ENCODE data around the gene ACO2. TPM values are rescaled to one million over a fixed set of nuclear protein-coding genes. Genes with fewer than 3 reads are reported as not detected.

The ACO2 gene
- total and polyA plus RNA-seq, 5 donors from 2014 or later = 64.3 to 87.5 (median 67.4) TPM

GRCh38 chr22:41504397-41504796, 35.5 kb downstream of the ACO2 start:
- DNase-seq (no peak), ATAC-seq (ENCODE audit: low read depth in 2 of 2) (no peak)
- peaks cover 19% of the 10 kb centered on the region for H3K36me3 Mint-ChIP-seq
- H3K9me3 Mint-ChIP-seq = peaks cover 0 to 2% (median 0%) of the 10 kb centered on the region in 7 donors
- H3K27ac Mint-ChIP-seq = no peak overlapping the region
- H3K36me3 ChIP-seq (ENCODE audit: control insufficient read depth, insufficient read depth, low read length) = peaks cover 50% of the 10 kb centered on the region
- no peak overlapping the region for H3K4me3 Mint-ChIP-seq
- H3K4me3 ChIP-seq (ENCODE audit: low read depth, low read length) = no peak overlapping the region
- H3K27me3 ChIP-seq (ENCODE audit: control insufficient read depth, insufficient read depth, low read length) = no peaks in the 10 kb centered on the region
- no peaks in the 10 kb centered on the region for H3K9me3 ChIP-seq (ENCODE audit: control insufficient read depth in 2 of 2, low read length in 2 of 2)
- peaks cover 0 to 6% (median 1%) of the 10 kb centered on the region in 4 donors for H3K4me1 Mint-ChIP-seq
- no peak overlapping the region for H3K27ac ChIP-seq (ENCODE audit: insufficient read depth, low read length, poor library complexity, severe bottlenecking)
- H3K27me3 Mint-ChIP-seq = no peaks in the 10 kb centered on the region
- no peaks in the 10 kb centered on the region for H3K4me1 ChIP-seq (ENCODE audit: control insufficient read depth, insufficient read depth, low read length, poor library complexity, severe bottlenecking)

GRCh38 chr22:41504816-41505215, 35.9 kb downstream of the ACO2 start:
- Histone ChIP-seq H3K27ac (ENCODE audit: insufficient read depth, low read length, poor library complexity, severe bottlenecking) (no peak overlapping the region), H3K4me1 (ENCODE audit: control insufficient read depth, insufficient read depth, low read length, poor library complexity, severe bottlenecking) (no peaks in the 10 kb centered on the region), H3K4me3 (ENCODE audit: low read depth, low read length) (no peak overlapping the region), H3K27me3 (ENCODE audit: control insufficient read depth, insufficient read depth, low read length) (no peaks in the 10 kb centered on the region), H3K36me3 (ENCODE audit: control insufficient read depth, insufficient read depth, low read length) (peaks cover 48% of the 10 kb centered on the region), H3K9me3 (ENCODE audit: control insufficient read depth in 2 of 2, low read length in 2 of 2) (no peaks in the 10 kb centered on the region)
- H3K27me3 Mint-ChIP-seq = no peaks in the 10 kb centered on the region
- ATAC-seq (ENCODE audit: low read depth in 2 of 2) = no peak
- H3K27ac Mint-ChIP-seq = no peak overlapping the region
- H3K4me1 Mint-ChIP-seq = peaks cover 0 to 6% (median 2%) of the 10 kb centered on the region in 4 donors
- peaks cover 0 to 2% (median 0%) of the 10 kb centered on the region in 7 donors for H3K9me3 Mint-ChIP-seq
- H3K36me3 Mint-ChIP-seq = peaks cover 21% of the 10 kb centered on the region
- no peak overlapping the region for H3K4me3 Mint-ChIP-seq
- no peak for DNase-seq

GRCh38 chr22:41505511-41506220, 36.7 kb downstream of the ACO2 start:
- Histone ChIP-seq H3K4me3 (ENCODE audit: low read depth, low read length) (no peak overlapping the region), H3K27ac (ENCODE audit: insufficient read depth, low read length, poor library complexity, severe bottlenecking) (no peak overlapping the region), H3K27me3 (ENCODE audit: control insufficient read depth, insufficient read depth, low read length) (no peaks in the 10 kb centered on the region), H3K36me3 (ENCODE audit: control insufficient read depth, insufficient read depth, low read length) (peaks cover 52% of the 10 kb centered on the region), H3K4me1 (ENCODE audit: control insufficient read depth, insufficient read depth, low read length, poor library complexity, severe bottlenecking) (no peaks in the 10 kb centered on the region), H3K9me3 (ENCODE audit: control insufficient read depth in 2 of 2, low read length in 2 of 2) (no peaks in the 10 kb centered on the region)
- no peak for ATAC-seq (ENCODE audit: low read depth in 2 of 2)
- H3K4me3 Mint-ChIP-seq = no peak overlapping the region
- no peak overlapping the region for H3K27ac Mint-ChIP-seq
- no peak for DNase-seq
- H3K27me3 Mint-ChIP-seq = no peaks in the 10 kb centered on the region
- peaks cover 0 to 6% (median 2%) of the 10 kb centered on the region in 4 donors for H3K4me1 Mint-ChIP-seq
- H3K36me3 Mint-ChIP-seq = peaks cover 28% of the 10 kb centered on the region
- peaks cover 0 to 2% (median 0%) of the 10 kb centered on the region in 7 donors for H3K9me3 Mint-ChIP-seq

GRCh38 chr22:41507330-41508063, 38.6 kb downstream of the ACO2 start:
- no peak overlapping the region for H3K27ac ChIP-seq (ENCODE audit: insufficient read depth, low read length, poor library complexity, severe bottlenecking)
- no peaks in the 10 kb centered on the region for H3K9me3 ChIP-seq (ENCODE audit: control insufficient read depth in 2 of 2, low read length in 2 of 2)
- H3K4me1 ChIP-seq (ENCODE audit: control insufficient read depth, insufficient read depth, low read length, poor library complexity, severe bottlenecking) = no peaks in the 10 kb centered on the region
- DNase-seq = no peak
- no peak overlapping the region for H3K27ac Mint-ChIP-seq
- H3K4me3 Mint-ChIP-seq = no peak overlapping the region
- H3K9me3 Mint-ChIP-seq = peaks cover 0 to 2% (median 0%) of the 10 kb centered on the region in 7 donors
- H3K36me3 Mint-ChIP-seq = peaks cover 21% of the 10 kb centered on the region
- peaks cover 0 to 6% (median 2%) of the 10 kb centered on the region in 4 donors for H3K4me1 Mint-ChIP-seq
- no peaks in the 10 kb centered on the region for H3K27me3 ChIP-seq (ENCODE audit: control insufficient read depth, insufficient read depth, low read length)
- peaks cover 47% of the 10 kb centered on the region for H3K36me3 ChIP-seq (ENCODE audit: control insufficient read depth, insufficient read depth, low read length)
- no peak for ATAC-seq (ENCODE audit: low read depth in 2 of 2)
- no peaks in the 10 kb centered on the region for H3K27me3 Mint-ChIP-seq
- no peak overlapping the region for H3K4me3 ChIP-seq (ENCODE audit: low read depth, low read length)

GRCh38 chr22:41508770-41509170, 39.9 kb downstream of the ACO2 start:
- Mint-ChIP-seq H3K4me3 (no peak overlapping the region), H3K36me3 (peaks cover 25% of the 10 kb centered on the region), H3K9me3 (peaks cover 0 to 2% (median 0%) of the 10 kb centered on the region in 7 donors), H3K27ac (peak overlapping the region in 1 of 3 donors; percentile 31), H3K27me3 (no peaks in the 10 kb centered on the region), H3K4me1 (peaks cover 0 to 6% (median 2%) of the 10 kb centered on the region in 4 donors)
- Histone ChIP-seq H3K9me3 (ENCODE audit: control insufficient read depth in 2 of 2, low read length in 2 of 2) (no peaks in the 10 kb centered on the region), H3K4me3 (ENCODE audit: low read depth, low read length) (no peak overlapping the region), H3K27me3 (ENCODE audit: control insufficient read depth, insufficient read depth, low read length) (no peaks in the 10 kb centered on the region), H3K4me1 (ENCODE audit: control insufficient read depth, insufficient read depth, low read length, poor library complexity, severe bottlenecking) (no peaks in the 10 kb centered on the region), H3K27ac (ENCODE audit: insufficient read depth, low read length, poor library complexity, severe bottlenecking) (no peak overlapping the region), H3K36me3 (ENCODE audit: control insufficient read depth, insufficient read depth, low read length) (peaks cover 57% of the 10 kb centered on the region)
- DNase-seq = no peak
- ATAC-seq (ENCODE audit: low read depth in 2 of 2) = no peak

GRCh38 chr22:41511521-41511968, 42.6 kb downstream of the ACO2 start:
- no peaks in the 10 kb centered on the region for H3K4me1 ChIP-seq (ENCODE audit: control insufficient read depth, insufficient read depth, low read length, poor library complexity, severe bottlenecking)
- peaks cover 35% of the 10 kb centered on the region for H3K36me3 Mint-ChIP-seq
- peaks cover 0 to 2% (median 0%) of the 10 kb centered on the region in 7 donors for H3K9me3 Mint-ChIP-seq
- peaks cover 72% of the 10 kb centered on the region for H3K36me3 ChIP-seq (ENCODE audit: control insufficient read depth, insufficient read depth, low read length)
- H3K4me1 Mint-ChIP-seq = peaks cover 0 to 4% (median 0%) of the 10 kb centered on the region in 4 donors
- no peak for DNase-seq
- no peaks in the 10 kb centered on the region for H3K27me3 Mint-ChIP-seq
- no peaks in the 10 kb centered on the region for H3K9me3 ChIP-seq (ENCODE audit: control insufficient read depth in 2 of 2, low read length in 2 of 2)
- no peak for ATAC-seq (ENCODE audit: low read depth in 2 of 2)
- no peak overlapping the region for H3K4me3 ChIP-seq (ENCODE audit: low read depth, low read length)
- no peaks in the 10 kb centered on the region for H3K27me3 ChIP-seq (ENCODE audit: control insufficient read depth, insufficient read depth, low read length)
- H3K27ac Mint-ChIP-seq = no peak overlapping the region
- no peak overlapping the region for H3K4me3 Mint-ChIP-seq
- no peak overlapping the region for H3K27ac ChIP-seq (ENCODE audit: insufficient read depth, low read length, poor library complexity, severe bottlenecking)

- Histone ChIP-seq H3K27me3 (ENCODE audit: control insufficient read depth, insufficient read depth, low read length) (no peaks in the 10 kb centered on the region), H3K4me1 (ENCODE audit: control insufficient read depth, insufficient read depth, low read length, poor library complexity, severe bottlenecking) (no peaks in the 10 kb centered on the region), H3K9me3 (ENCODE audit: control insufficient read depth in 2 of 2, low read length in 2 of 2) (no peaks in the 10 kb centered on the region), H3K36me3 (ENCODE audit: control insufficient read depth, insufficient read depth, low read length) (peaks cover 74% of the 10 kb centered on the region), H3K4me3 (ENCODE audit: low read depth, low read length) (no peak overlapping the region), H3K27ac (ENCODE audit: insufficient read depth, low read length, poor library complexity, severe bottlenecking) (no peak overlapping the region)
- DNase-seq (no peak), ATAC-seq (ENCODE audit: low read depth in 2 of 2) (no peak)
- H3K36me3 Mint-ChIP-seq = peaks cover 29% of the 10 kb centered on the region
- no peak overlapping the region for H3K4me3 Mint-ChIP-seq
- H3K27ac Mint-ChIP-seq = no peak overlapping the region
- H3K9me3 Mint-ChIP-seq = peaks cover 0 to 2% (median 0%) of the 10 kb centered on the region in 7 donors
- H3K27me3 Mint-ChIP-seq = no peaks in the 10 kb centered on the region
- H3K4me1 Mint-ChIP-seq = peaks cover 0 to 4% (median 0%) of the 10 kb centered on the region in 4 donors
Observed at GRCh38 chr22:41512421-41513194, 43.7 kb downstream of the ACO2 start.

All from CD4-positive, CD25-positive, alpha-beta regulatory T cell (primary cell).